IMR-90 (cell line): Measurements from ENCODE around the gene HMGN2. TPM values are rescaled to one million over a fixed set of nuclear protein-coding genes. Genes with fewer than 3 reads are reported as not detected.

Experiments
- ATAC-seq: fragments of 200-7000 bp; cut with Tn5 transposase; 2 replicates; pipeline ENCODE4 v1.9.1; 2020; ENCODE audit warnings: low read depth, mild to moderate bottlenecking, moderate library complexity
- BruUV-seq: library from RNA; stranded (reverse); fragments of 400-500 nt; replicated peaks from 2 replicates; lab custom pipeline; 2021; lab: Mats Ljungman, UMichigan
- CTCF ChIA-PET: fragments of 300-600 bp; formaldehyde crosslinking; extraction: SDS; loops from one replicate; lab custom pipeline; 2021; ENCODE audit warnings: antibody characterized with exemption; lab: Yijun Ruan, JAX
- POLR2A ChIA-PET: fragments of 300-600 bp; sonication (Branson Sonifier 250); formaldehyde crosslinking; loops from one replicate; lab custom pipeline; 2022; ENCODE audit warnings: antibody characterized with exemption; ENCODE audit not compliant: unreplicated experiment; lab: Charles Lee
- DNase-seq: peaks from one replicate; pipeline ENCODE4 v3.0.0; 2013
- H2AFZ ChIP-seq: replicated peaks from 2 replicates; pipeline ENCODE3; 2013; ENCODE audit warnings: low read length, mild to moderate bottlenecking; ENCODE audit not compliant: poor library complexity
- H2AK5ac ChIP-seq: 2 replicates; pipeline ENCODE4 v1.6.1; 2013; ENCODE audit warnings: low read depth, low read length, inconsistent platforms
- H2AK9ac ChIP-seq: replicated peaks from 2 replicates; pipeline ENCODE3; 2013; ENCODE audit warnings: mild to moderate bottlenecking, low read depth, low read length, moderate library complexity; ENCODE audit not compliant: poor library complexity
- H2BK120ac ChIP-seq: 2 replicates; pipeline ENCODE4 v1.6.1; 2013; ENCODE audit warnings: low read depth, low read length, inconsistent platforms
- H2BK15ac ChIP-seq: 3 replicates; pipeline ENCODE4 v1.6.1; 2013; ENCODE audit warnings: low read depth, low read length, inconsistent platforms
- H2BK20ac ChIP-seq: 2 replicates; pipeline ENCODE4 v1.6.1; 2013; ENCODE audit warnings: low read depth, mild to moderate bottlenecking, inconsistent platforms, low read length, moderate library complexity
- H2BK5ac ChIP-seq: 2 replicates; pipeline ENCODE4 v1.6.1; 2013; ENCODE audit warnings: mild to moderate bottlenecking, low read depth, low read length, inconsistent platforms; ENCODE audit not compliant: poor library complexity, severe bottlenecking
- H3K14ac ChIP-seq: replicated peaks from 2 replicates; pipeline ENCODE4 v1.6.1; 2013; ENCODE audit warnings: low read depth, low read length, inconsistent platforms
- H3K18ac ChIP-seq: 2 replicates; pipeline ENCODE4 v1.6.1; 2013; ENCODE audit warnings: low read depth, low read length, control low read depth
- H3K23ac ChIP-seq: 2 replicates; pipeline ENCODE4 v1.6.1; 2013; ENCODE audit warnings: low read depth, low read length, inconsistent platforms
- H3K27ac ChIP-seq: 2 replicates; pipeline ENCODE4 v1.5.1; 2013; ENCODE audit warnings: mild to moderate bottlenecking, control low read depth, low read length; ENCODE audit not compliant: insufficient read depth
- H3K27me3 ChIP-seq: 2 replicates; pipeline ENCODE4 v1.6.1; 2013; ENCODE audit warnings: low read length; ENCODE audit not compliant: control insufficient read depth, insufficient read depth
- H3K36me3 ChIP-seq: 2 replicates; pipeline ENCODE4 v1.6.1; 2013; ENCODE audit warnings: low read length, mixed read lengths; ENCODE audit not compliant: control insufficient read depth, insufficient read depth
- H3K4ac ChIP-seq: 2 replicates; pipeline ENCODE4 v1.6.1; 2013; ENCODE audit warnings: low read depth, low read length, inconsistent platforms
- H3K4me1 ChIP-seq: 2 replicates; pipeline ENCODE4 v1.6.1; 2013; ENCODE audit warnings: low read length, mixed read lengths; ENCODE audit not compliant: control insufficient read depth, insufficient read depth
- H3K4me2 ChIP-seq: 2 replicates; pipeline ENCODE4 v1.6.1; 2013; ENCODE audit warnings: low read depth, mild to moderate bottlenecking, control low read depth, low read length, moderate library complexity
- H3K4me3 ChIP-seq: 2 replicates; pipeline ENCODE4 v1.5.1; 2013; ENCODE audit warnings: low read depth, mild to moderate bottlenecking, control low read depth, low read length, moderate library complexity; ENCODE audit not compliant: insufficient read depth
- H3K56ac ChIP-seq: 2 replicates; pipeline ENCODE4 v1.6.1; 2013; ENCODE audit warnings: low read length, inconsistent platforms; ENCODE audit not compliant: insufficient read depth; ENCODE audit errors: extremely low read depth
- H3K79me1 ChIP-seq, 2 experiments: 2 replicates each; pipeline ENCODE4 v1.6.1; 2013; ENCODE audit warnings: low read length in 2 of 2, inconsistent platforms in 1 of 2, low read depth in 1 of 2
- H3K9ac ChIP-seq: 2 replicates; pipeline ENCODE4 v1.6.1; 2013; ENCODE audit warnings: low read depth, low read length, control low read depth
- H3K9me1 ChIP-seq: 2 replicates; pipeline ENCODE4 v1.6.1; 2013; ENCODE audit warnings: low read length, inconsistent platforms; ENCODE audit not compliant: insufficient read depth
- H3K9me3 ChIP-seq: 2 replicates; pipeline ENCODE4 v1.6.1; 2013; ENCODE audit warnings: low read length; ENCODE audit not compliant: control insufficient read depth, insufficient read depth
- H4K20me1 ChIP-seq: 2 replicates; pipeline ENCODE4 v1.6.1; 2013; ENCODE audit warnings: low read length, inconsistent platforms; ENCODE audit not compliant: insufficient read depth
- H4K5ac ChIP-seq: 2 replicates; pipeline ENCODE4 v1.6.1; 2013; ENCODE audit warnings: mild to moderate bottlenecking, low read depth, low read length, control low read depth
- H4K8ac ChIP-seq, 2 experiments: 2 replicates each; pipeline ENCODE4 v1.6.1; 2013; ENCODE audit warnings: low read depth in 2 of 2, low read length in 2 of 2, control low read depth in 1 of 2, inconsistent platforms in 1 of 2
- H4K91ac ChIP-seq: 2 replicates; pipeline ENCODE4 v1.6.1; 2013; ENCODE audit warnings: low read depth, low read length, inconsistent platforms; ENCODE audit not compliant: insufficient read depth
- BHLHE40 ChIP-seq: fragments of 150-350 bp; IDR thresholded peaks from 2 replicates; pipeline ENCODE4 v1.6.1; 2016; ENCODE audit warnings: mild to moderate bottlenecking, low read depth, low read length
- CEBPB ChIP-seq: IDR thresholded peaks from 2 replicates; pipeline ENCODE4 v1.6.1; 2012; ENCODE audit warnings: low read depth, low read length, improper control_type of control experiment
- MAFK ChIP-seq: IDR thresholded peaks from 2 replicates; pipeline ENCODE4 v1.6.1; 2012; ENCODE audit warnings: low read depth, low read length, improper control_type of control experiment
- MXI1 ChIP-seq: IDR thresholded peaks from 2 replicates; pipeline ENCODE4 v1.6.1; 2012; ENCODE audit warnings: low read depth, mild to moderate bottlenecking, low read length, moderate library complexity, borderline replicate concordance
- NFE2L2 ChIP-seq: fragments of 150-350 bp; IDR thresholded peaks from 2 replicates; pipeline ENCODE4 v1.6.1; 2016; ENCODE audit warnings: low read depth, mild to moderate bottlenecking, low read length
- POLR2A ChIP-seq: IDR thresholded peaks from 2 replicates; pipeline ENCODE4 v1.6.1; 2012; ENCODE audit warnings: mild to moderate bottlenecking, low read depth, low read length
- RFX5 ChIP-seq: IDR thresholded peaks from 2 replicates; pipeline ENCODE4 v1.8.0; 2012; ENCODE audit warnings: low read depth, mild to moderate bottlenecking, low read length, moderate library complexity
- SMC3 ChIP-seq: fragments of 150-350 bp; IDR thresholded peaks from 2 replicates; pipeline ENCODE4 v1.6.1; 2016; ENCODE audit warnings: low read depth, mild to moderate bottlenecking, antibody characterized with exemption, low read length, moderate library complexity
- dilution Hi-C: fragments of 300-500 bp; cut with HindIII; formaldehyde crosslinking; loops from one replicate; pipeline ENCODE4 v1.14.3; 2018; ENCODE audit warnings: low sequenced_read_pairs; ENCODE audit not compliant: unreplicated experiment
- in situ Hi-C: fragments of 300-500 bp; cut with MboI; formaldehyde crosslinking; loops from 3 replicates; pipeline ENCODE4 v1.14.3; 2019; ENCODE audit warnings: low sequenced_read_pairs, inconsistent platforms, mixed read lengths
- intact Hi-C: fragments of 100-400 bp; cut with micrococcal nuclease; formaldehyde crosslinking; loops from 2 replicates; pipeline ENCODE4 v1.10.0; 2022
- polyA plus RNA-seq, 3 experiments: library from polyadenylated mRNA; depleted of rRNA; stranded (reverse); fragments of >200 nt; gene quantifications; 2 replicates each; pipeline ENCODE4 v1.2.3, GENCODE V29; 2012; ENCODE audit warnings: low replicate concordance in 1 of 3
- total RNA-seq: library from RNA; depleted of rRNA; stranded (reverse); fragments of >200 nt; gene quantifications from 2 replicates; pipeline ENCODE4 v1.2.3, GENCODE V29; 2012

The HMGN2 gene
- total and polyA plus RNA-seq, 2 of the 4 experiments (the other 2 are of a cell fraction), result 367 to 505 TPM

DNA sequence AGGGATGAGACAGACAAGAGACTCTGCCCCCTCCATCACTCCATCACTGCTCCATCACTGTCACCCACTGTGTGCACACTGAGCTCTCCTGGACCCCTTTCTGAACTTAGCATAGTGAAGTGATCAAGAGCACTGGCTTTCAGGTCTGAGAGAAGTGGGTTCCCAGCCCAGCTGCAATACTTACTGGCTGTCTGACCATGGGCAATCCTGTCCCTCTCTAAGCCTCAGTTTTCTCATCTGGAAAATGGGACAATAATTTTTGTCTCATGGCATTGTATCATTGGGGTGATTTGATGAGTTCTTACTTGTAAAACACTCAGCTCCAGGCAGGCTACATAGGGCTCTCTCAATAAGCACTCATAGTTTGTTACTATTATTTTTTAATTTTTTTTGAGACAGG lies 49.8 kb downstream of the HMGN2 start:
- H3K79me1 ChIP-seq, result no peaks in the 10 kb centered on the region
- H3K14ac ChIP-seq, result no peak overlapping the region
- H3K9ac ChIP-seq, result no peak overlapping the region
- no peak overlapping the region for H2BK20ac ChIP-seq
- H3K27ac ChIP-seq, result no peak overlapping the region
- intact Hi-C loops, result no loop called here
- H2AFZ ChIP-seq, result no peak overlapping the region
- H3K4ac ChIP-seq, result no peak overlapping the region
- H3K23ac ChIP-seq, result no peak overlapping the region
- no peaks in the 10 kb centered on the region for H3K9me1 ChIP-seq
- no TSS peak for BruUV-seq
- no peak overlapping the region for H3K56ac ChIP-seq
- no peak overlapping the region for H3K4me2 ChIP-seq
- in situ Hi-C loops, result no loop called here
- no peak overlapping the region for H2BK5ac ChIP-seq
- no peak overlapping the region for H2BK15ac ChIP-seq
- no peak overlapping the region for H4K8ac ChIP-seq
- no peak overlapping the region for H2BK120ac ChIP-seq
- DNase-seq (no peak), ATAC-seq (no peak)
- POLR2A ChIA-PET, result no interaction called here
- H3K36me3 ChIP-seq, result no peaks in the 10 kb centered on the region
- H3K4me1 ChIP-seq, result no peaks in the 10 kb centered on the region
- H4K91ac ChIP-seq, result no peak overlapping the region
- CTCF ChIA-PET, result no interaction called here
- no peak overlapping the region for H2AK9ac ChIP-seq
- dilution Hi-C loops, result no loop called here
- H3K4me3 ChIP-seq, result no peak overlapping the region
- H4K5ac ChIP-seq, result no peak overlapping the region
- no peaks in the 10 kb centered on the region for H3K9me3 ChIP-seq
- TF ChIP-seq MAFK (no peak), BHLHE40 (no peak), POLR2A (no peak), NFE2L2 (no peak), SMC3 (no peak), CEBPB (no peak), RFX5 (no peak), MXI1 (no peak)
- H4K20me1 ChIP-seq, result no peaks in the 10 kb centered on the region
- peaks cover 42% of the 10 kb centered on the region for H3K27me3 ChIP-seq
- no peak overlapping the region for H2AK5ac ChIP-seq
- no peak overlapping the region for H3K18ac ChIP-seq
